ENCODE measurements around the gene NDC80. TPM values are rescaled to one million over a fixed set of nuclear protein-coding genes. Genes with fewer than 3 reads are reported as not detected.

NDC80 gene
- total RNA-seq, 1 experiment from 2014 or later, result 36.0 TPM

DNA sequence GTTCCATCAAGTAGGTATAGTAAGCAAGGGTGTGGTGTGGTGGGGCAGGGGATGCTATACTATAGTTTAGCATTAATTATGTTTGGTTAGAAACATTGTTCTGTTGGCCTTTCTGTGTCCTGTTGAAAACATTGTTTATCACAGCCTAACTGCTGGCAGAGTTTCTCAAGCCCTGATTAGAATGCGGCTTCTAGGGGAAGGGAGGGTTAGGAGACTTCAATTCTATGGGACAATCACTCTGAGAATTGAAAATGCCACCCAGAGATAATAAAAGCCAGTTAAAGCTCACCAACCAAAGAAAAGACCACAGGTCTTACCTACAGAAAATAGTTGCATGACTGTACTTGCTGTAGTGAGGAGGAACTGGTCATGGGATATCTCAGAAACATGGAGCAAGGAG is 64.2 kb downstream of the NDC80 start:
- intact Hi-C loops (cut with micrococcal nuclease; ENCODE audit: unreplicated experiment) (no loop called here), in situ Hi-C loops (cut with HindIII; ENCODE audit: low pct_unique_long_range_greater_than_20kb, low sequenced_read_pairs) (no loop called here)
- TF ChIP-seq POLR2AphosphoS5 (IDR thresholded peaks at IDR 0.05; ENCODE audit: low read depth, low read length) (no peak), SIN3A (IDR thresholded peaks at IDR 0.05; ENCODE audit: borderline replicate concordance, insufficient read depth, low read depth, low read length) (no peak), TCF7L2 (IDR thresholded peaks at IDR 0.05; ENCODE audit: low read depth, low read length) (no peak), REST (IDR thresholded peaks at IDR 0.05; ENCODE audit: insufficient read depth in 1 of 2, low read depth in 2 of 2, low read length in 1 of 2) (no peak)
- TF ChIP-seq, protein P1, sequence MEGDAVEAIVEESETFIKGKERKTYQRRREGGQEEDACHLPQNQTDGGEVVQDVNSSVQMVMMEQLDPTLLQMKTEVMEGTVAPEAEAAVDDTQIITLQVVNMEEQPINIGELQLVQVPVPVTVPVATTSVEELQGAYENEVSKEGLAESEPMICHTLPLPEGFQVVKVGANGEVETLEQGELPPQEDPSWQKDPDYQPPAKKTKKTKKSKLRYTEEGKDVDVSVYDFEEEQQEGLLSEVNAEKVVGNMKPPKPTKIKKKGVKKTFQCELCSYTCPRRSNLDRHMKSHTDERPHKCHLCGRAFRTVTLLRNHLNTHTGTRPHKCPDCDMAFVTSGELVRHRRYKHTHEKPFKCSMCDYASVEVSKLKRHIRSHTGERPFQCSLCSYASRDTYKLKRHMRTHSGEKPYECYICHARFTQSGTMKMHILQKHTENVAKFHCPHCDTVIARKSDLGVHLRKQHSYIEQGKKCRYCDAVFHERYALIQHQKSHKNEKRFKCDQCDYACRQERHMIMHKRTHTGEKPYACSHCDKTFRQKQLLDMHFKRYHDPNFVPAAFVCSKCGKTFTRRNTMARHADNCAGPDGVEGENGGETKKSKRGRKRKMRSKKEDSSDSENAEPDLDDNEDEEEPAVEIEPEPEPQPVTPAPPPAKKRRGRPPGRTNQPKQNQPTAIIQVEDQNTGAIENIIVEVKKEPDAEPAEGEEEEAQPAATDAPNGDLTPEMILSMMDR (IDR thresholded peaks at IDR 0.05), result no peak
- ChIA-PET POLR2A (no interaction called here), CTCF (no interaction called here)
- Histone ChIP-seq H3K27ac (ENCODE audit: low read length) (no peak overlapping the region), H3K27me3 (ENCODE audit: control insufficient read depth, insufficient read depth, low read length) (no peaks in the 10 kb centered on the region), H3K4me1 (ENCODE audit: control insufficient read depth, insufficient read depth, low read length) (no peaks in the 10 kb centered on the region), H3K36me3 (ENCODE audit: control insufficient read depth, insufficient read depth, low read length) (no peaks in the 10 kb centered on the region), H3K4me3 (ENCODE audit: low read depth in 2 of 2, low read length in 2 of 2) (no peak overlapping the region), H3K9me3 (ENCODE audit: control insufficient read depth, insufficient read depth, low read depth, low read length) (no peaks in the 10 kb centered on the region)
- DNase-seq (ENCODE audit: low read depth, low spot score) (no peak), ATAC-seq (no peak)
- no TSS peak for BruUV-seq (replicated peaks)

GRCh38 chr18:2636126-2636631 is 64.8 kb downstream of the NDC80 start:
- in situ Hi-C loops (cut with HindIII; ENCODE audit: low pct_unique_long_range_greater_than_20kb, low sequenced_read_pairs) (no loop called here), intact Hi-C loops (cut with micrococcal nuclease; ENCODE audit: unreplicated experiment) (no loop called here)
- no peaks in the 10 kb centered on the region for H3K36me3 ChIP-seq (ENCODE audit: control insufficient read depth, insufficient read depth, low read length)
- ChIA-PET POLR2A (interaction anchor here (0.6 kb wide), 1 partner anchor 829 kb away, joined by 10 read pairs; no protein-coding TSS in a partner anchor), CTCF (no interaction called here)
- TF ChIP-seq REST (IDR thresholded peaks at IDR 0.05; ENCODE audit: insufficient read depth in 1 of 2, low read depth in 2 of 2, low read length in 1 of 2) (no peak), POLR2AphosphoS5 (IDR thresholded peaks at IDR 0.05; ENCODE audit: low read depth, low read length) (no peak), SIN3A (IDR thresholded peaks at IDR 0.05; ENCODE audit: borderline replicate concordance, insufficient read depth, low read depth, low read length) (no peak), TCF7L2 (IDR thresholded peaks at IDR 0.05; ENCODE audit: low read depth, low read length) (no peak)
- TF ChIP-seq, protein P1 (IDR thresholded peaks at IDR 0.05), result no peak
- DNase-seq (ENCODE audit: low read depth, low spot score) (no peak), ATAC-seq (no peak)
- BruUV-seq (replicated peaks), result no TSS peak
- H3K4me1 ChIP-seq (ENCODE audit: control insufficient read depth, insufficient read depth, low read length), result no peaks in the 10 kb centered on the region
- H3K9me3 ChIP-seq (ENCODE audit: control insufficient read depth, insufficient read depth, low read depth, low read length), result no peaks in the 10 kb centered on the region
- H3K27me3 ChIP-seq (ENCODE audit: control insufficient read depth, insufficient read depth, low read length), result no peaks in the 10 kb centered on the region
- no peak overlapping the region for H3K4me3 ChIP-seq (ENCODE audit: low read depth in 2 of 2, low read length in 2 of 2)
- H3K27ac ChIP-seq (ENCODE audit: low read length), result no peak overlapping the region

All from Panc1 (cell line).